K562 (cell line): ENCODE results near the gene ATXN7L1. TPM values are rescaled to one million over a fixed set of nuclear protein-coding genes. Genes with fewer than 3 reads are reported as not detected.

Experiments
- ATAC-seq: fragments of 200-7000 bp; cut with Tn5 transposase; 3 replicates; pipeline ENCODE4 v1.9.1; 2020; ENCODE audit warnings: moderate library complexity
- BruUV-seq: library from RNA; stranded (reverse); fragments of 400-500 nt; replicated peaks from 2 replicates; lab custom pipeline; 2021; lab: Mats Ljungman, UMichigan
- CTCF ChIA-PET: fragments of 300-600 bp; formaldehyde crosslinking; extraction: SDS; loops from one replicate; lab custom pipeline; 2021; ENCODE audit warnings: low intra/inter-chr PET ratio; lab: Yijun Ruan, JAX
- POLR2A ChIA-PET: fragments of 300-600, 350-650 bp; sonication (Branson Sonifier 250); formaldehyde crosslinking; extraction: SDS; loops from one replicate; lab custom pipeline; 2021; ENCODE audit warnings: antibody characterized with exemption, inconsistent platforms; lab: Yijun Ruan, JAX
- DNase-seq, 4 experiments: peaks; one replicate each; pipeline versions ENCODE4 v3.0.0 to v3.0.0-alpha.2; 2011 to 2018; ENCODE audit warnings: low spot score in 3 of 4, mixed read lengths in 3 of 4; ENCODE audit errors: extremely low read depth in 1 of 4
- FAIRE-seq: peaks from 2 replicates; lab custom pipeline; 2011; peaks lifted over from hg19 to GRCh38; lab: Jason Lieb, UNC
- H2AFZ ChIP-seq: 2 replicates; pipeline ENCODE4 v1.6.0; 2011; ENCODE audit warnings: low read depth, low read length, control low read depth, inconsistent platforms
- H3K27ac ChIP-seq: fragments of 200-600 bp; 3 replicates; pipeline ENCODE4 v1.8.0; 2011; ENCODE audit warnings: low read depth, mild to moderate bottlenecking, control low read depth, inconsistent platforms, low read length, moderate library complexity, mixed read lengths; ENCODE audit errors: extremely low read depth
- H3K27me3 ChIP-seq, 2 experiments: fragments of 300-600 bp in 1 of 2; 2 replicates in 1 of 2; 3 replicates in 1 of 2; pipeline versions ENCODE4 v1.6.0 to v1.8.0; 2011; ENCODE audit warnings: inconsistent platforms in 2 of 2, low read length in 2 of 2, mild to moderate bottlenecking in 1 of 2, mixed read lengths in 1 of 2, moderate library complexity in 1 of 2; ENCODE audit not compliant: control insufficient read depth in 2 of 2, insufficient read depth in 2 of 2
- H3K36me3 ChIP-seq: fragments of 300-600 bp; 3 replicates; pipeline ENCODE4 v1.8.0; 2011; ENCODE audit warnings: mild to moderate bottlenecking, low read length, inconsistent platforms; ENCODE audit not compliant: control insufficient read depth, insufficient read depth
- H3K4me1 ChIP-seq, 2 experiments: fragments of 200-600 bp in 1 of 2; replicated peaks in 1 of 2; 2 replicates in 1 of 2; 3 replicates in 1 of 2; pipeline versions ENCODE4 v1.5.1 to v1.8.0; 2011; ENCODE audit warnings: inconsistent platforms in 2 of 2, low read length in 2 of 2, mild to moderate bottlenecking in 1 of 2, mixed read lengths in 1 of 2, moderate library complexity in 1 of 2; ENCODE audit not compliant: control insufficient read depth in 2 of 2, insufficient read depth in 2 of 2
- H3K4me2 ChIP-seq: 2 replicates; pipeline ENCODE4 v1.6.1; 2011; ENCODE audit warnings: low read length, control low read depth, inconsistent platforms, mixed read lengths; ENCODE audit not compliant: insufficient read depth
- H3K4me3 ChIP-seq: fragments of 200-600 bp; sonication (generic), shearing (Covaris generic); 2 replicates; pipeline ENCODE4 v1.5.1; 2016; ENCODE audit warnings: control low read depth, inconsistent platforms
- H3K79me2 ChIP-seq: fragments of 200-600 bp; 3 replicates; pipeline ENCODE4 v1.8.0; 2011; ENCODE audit warnings: low read length, inconsistent platforms; ENCODE audit not compliant: control insufficient read depth, insufficient read depth
- H3K9ac ChIP-seq, 2 experiments: 2 replicates each; pipeline versions ENCODE4 v1.6.0 to v1.6.1; 2011; ENCODE audit warnings: low read depth in 2 of 2, low read length in 2 of 2, control low read depth in 1 of 2, inconsistent platforms in 1 of 2, mild to moderate bottlenecking in 1 of 2, mixed read lengths in 1 of 2; ENCODE audit not compliant: insufficient read depth in 1 of 2
- H3K9me1 ChIP-seq: one replicate; pipeline ENCODE4 v1.6.0; 2011; ENCODE audit warnings: inconsistent platforms, mild to moderate bottlenecking, low read length, moderate library complexity; ENCODE audit not compliant: control insufficient read depth, insufficient read depth
- H3K9me3 ChIP-seq: replicated peaks from 2 replicates; pipeline ENCODE4 v1.5.1; 2011; ENCODE audit warnings: low read depth, low read length, inconsistent platforms; ENCODE audit not compliant: control insufficient read depth, insufficient read depth
- H4K20me1 ChIP-seq: replicated peaks from 2 replicates; pipeline ENCODE4 v1.6.1; 2011; ENCODE audit warnings: low read length, inconsistent platforms, mixed read lengths; ENCODE audit not compliant: control insufficient read depth, insufficient read depth
- ASH1L ChIP-seq: fragments of 450-650 bp; IDR thresholded peaks from 2 replicates; pipeline ENCODE4 v1.6.1; 2018; ENCODE audit warnings: borderline replicate concordance, mild to moderate bottlenecking, low read depth; ENCODE audit not compliant: partially characterized antibody
- CEBPB ChIP-seq: fragments of 450-650 bp; IDR thresholded peaks from 2 replicates; pipeline ENCODE4 v1.6.1; 2016; ENCODE audit warnings: missing genetic modification characterization, missing compliant biosample characterization
- CEBPG ChIP-seq, 3 experiments: fragments of 200-800 bp in 1 of 3; sonication (Bioruptor generic) in 1 of 3; sonication (generic) in 1 of 3; formaldehyde crosslinking in 1 of 3; IDR thresholded peaks in 2 of 3; conservative IDR thresholded peaks in 1 of 3; 2 replicates each; pipeline versions ENCODE4 v1.6.1 to v1.8.0; 2016 to 2022; ENCODE audit warnings: missing compliant biosample characterization in 2 of 3, missing genetic modification characterization in 2 of 3, mild to moderate bottlenecking in 1 of 3, missing genetic modification reagents in 1 of 3
- ELF1 ChIP-seq: fragments of 200-800 bp; sonication (Bioruptor generic); IDR thresholded peaks from 2 replicates; pipeline ENCODE4 v1.6.1; 2016; ENCODE audit warnings: missing genetic modification characterization, missing compliant biosample characterization
- GABPB1 ChIP-seq: sonication (generic); formaldehyde crosslinking; IDR thresholded peaks from 2 replicates; pipeline ENCODE4 v1.8.0; 2022; ENCODE audit warnings: mild to moderate bottlenecking, missing genetic modification reagents
- JUNB ChIP-seq: fragments of 450-650 bp; formaldehyde crosslinking; conservative IDR thresholded peaks from 2 replicates; pipeline ENCODE4 v1.4.0; 2020; ENCODE audit warnings: mild to moderate bottlenecking
- MCM7 ChIP-seq, 2 experiments: fragments of 450-650 bp; IDR thresholded peaks; 2 replicates each; pipeline ENCODE4 v1.6.1; 2016 to 2018
- MEIS2 ChIP-seq: fragments of 450-650 bp; IDR thresholded peaks from 2 replicates; pipeline ENCODE4 v1.6.1; 2014; ENCODE audit warnings: mild to moderate bottlenecking; ENCODE audit not compliant: partially characterized antibody
- POLR2AphosphoS2 ChIP-seq: IDR thresholded peaks from 2 replicates; pipeline ENCODE4 v1.6.1; 2012; ENCODE audit warnings: low read length, improper control_type of control experiment
- RBM22 ChIP-seq: fragments of 200-400 bp; formaldehyde crosslinking; IDR thresholded peaks from 2 replicates; pipeline ENCODE4 v1.6.1; 2018; ENCODE audit warnings: low read length, low read depth; ENCODE audit not compliant: poor library complexity, severe bottlenecking
- STAT5A ChIP-seq: IDR thresholded peaks from 2 replicates; pipeline ENCODE4 v1.6.1; 2012; ENCODE audit warnings: low read length, inconsistent platforms, borderline replicate concordance
- TCF3 ChIP-seq: sonication (generic); formaldehyde crosslinking; IDR thresholded peaks from 2 replicates; pipeline ENCODE4 v1.4.0; 2020; ENCODE audit warnings: mild to moderate bottlenecking, missing genetic modification reagents
- ZBTB7A ChIP-seq: IDR thresholded peaks from 2 replicates; pipeline ENCODE4 v1.6.1; 2011; ENCODE audit warnings: low read depth, mild to moderate bottlenecking, low read length, moderate library complexity, borderline replicate concordance; ENCODE audit not compliant: control insufficient read depth
- ZFPM2 ChIP-seq: fragments of 250-450 bp; sonication (Bioruptor Pico); IDR thresholded peaks from 2 replicates; pipeline ENCODE4 v1.5.1; 2022; ENCODE audit warnings: mild to moderate bottlenecking
- ZNF23 ChIP-seq: fragments of 250-450 bp; sonication (Bioruptor Pico); IDR thresholded peaks from 2 replicates; pipeline ENCODE4 v1.4.0; 2020; ENCODE audit warnings: mild to moderate bottlenecking
- ZNF324 ChIP-seq: fragments of 250-450 bp; sonication (Bioruptor Pico); IDR thresholded peaks from 2 replicates; pipeline ENCODE4 v1.4.0; 2020; ENCODE audit warnings: mild to moderate bottlenecking
- WGBS: fragments of 100-300 bp; shearing (Covaris generic); methylation state at CpG from one replicate; pipeline ENCODE4 v1.1.6; 2016; ENCODE audit warnings: low coverage, mixed read lengths; ENCODE audit not compliant: insufficient coverage; ENCODE audit errors: missing lambda C conversion rate; 5-methylcytosine and 5-hydroxymethylcytosine counted together
- in situ Hi-C: fragments of 300-500 bp; cut with MboI; formaldehyde crosslinking; loops from 4 replicates; pipeline ENCODE4 v1.15.0; 2018; ENCODE audit warnings: inconsistent platforms, mixed read lengths
- intact Hi-C: fragments of 100-400 bp; cut with micrococcal nuclease; formaldehyde crosslinking; loops from 2 replicates; pipeline ENCODE4 v1.14.2; 2022
- polyA plus RNA-seq, 8 experiments: library from polyadenylated mRNA; depleted of rRNA in 4 of 8; stranded (reverse) in 5 of 8; unstranded in 3 of 8; fragments of >200 nt; fragmentation: Nextera tagmentation in 2 of 8; fragmentation: Illumina TruSeq in 1 of 8; extraction: Ambion mirVana in 2 of 8; extraction: Trizol in 1 of 8; gene quantifications; 2 replicates each; pipeline versions ENCODE4 v1.2.1 to v1.2.3, GENCODE V29; 2011 to 2014; ENCODE audit warnings: inconsistent platforms in 1 of 8, missing spikeins in 1 of 8
- total RNA-seq, 7 experiments: library from RNA; depleted of rRNA in 6 of 7; stranded (reverse); fragments of >200 nt in 6 of 7; fragmentation: Illumina TruSeq in 2 of 7; extraction: Trizol in 2 of 7; gene quantifications; 2 replicates each; pipeline versions ENCODE4 v1.2.1 to v1.2.3, GENCODE V29; 2011 to 2021; ENCODE audit warnings: low replicate concordance in 1 of 7
- TF ChIP-seq, protein P1 (sequence below): sonication (generic); formaldehyde crosslinking; IDR thresholded peaks from 2 replicates; pipeline ENCODE4 v1.9.0; 2022; ENCODE audit warnings: mild to moderate bottlenecking, missing genetic modification reagents

Gene ATXN7L1
- total and polyA plus RNA-seq, 9 of the 15 experiments (the other 6 are each of a cell fraction or from before 2014, with no cell fraction given) = 6.6 to 13.7 (median 10.7) TPM

- Histone ChIP-seq H3K9me3 (no peaks in the 10 kb centered on the region), H3K4me2 (no peak overlapping the region), H3K27ac (no peak overlapping the region), H3K9me1 (no peaks in the 10 kb centered on the region), H3K4me3 (no peak overlapping the region), H3K36me3 (no peaks in the 10 kb centered on the region), H3K27me3 (peaks cover 20 to 56% of the 10 kb centered on the region in 2 experiments; a peak in 4 of 5 replicates), H3K4me1 (no peaks in the 10 kb centered on the region), H4K20me1 (peaks cover 13% of the 10 kb centered on the region; the same call in 1 of the 2 replicates), H3K79me2 (no peaks in the 10 kb centered on the region), H2AFZ (no peak overlapping the region), H3K9ac (no peak overlapping the region)
- 18% methylated on average over 3 of the region's 3 CpGs for WGBS
- ATAC-seq (no peak), DNase-seq (no peak), FAIRE-seq (no peak)
- ChIA-PET CTCF (no interaction called here), POLR2A (no interaction called here)
- BruUV-seq = no TSS peak
- TF ChIP-seq MEIS2 = peak; percentile 16
- peak; percentile 41; the same call in 1 of the 2 replicates for TF ChIP-seq TCF3
- no peak for TF ChIP-seq ZNF23
- in situ Hi-C loops = no loop called here
- intact Hi-C loops = no loop called here
These were observed 191.2 kb downstream of the ATXN7L1 start for GRCh38 chr7:105685161-105685560.

DNA sequence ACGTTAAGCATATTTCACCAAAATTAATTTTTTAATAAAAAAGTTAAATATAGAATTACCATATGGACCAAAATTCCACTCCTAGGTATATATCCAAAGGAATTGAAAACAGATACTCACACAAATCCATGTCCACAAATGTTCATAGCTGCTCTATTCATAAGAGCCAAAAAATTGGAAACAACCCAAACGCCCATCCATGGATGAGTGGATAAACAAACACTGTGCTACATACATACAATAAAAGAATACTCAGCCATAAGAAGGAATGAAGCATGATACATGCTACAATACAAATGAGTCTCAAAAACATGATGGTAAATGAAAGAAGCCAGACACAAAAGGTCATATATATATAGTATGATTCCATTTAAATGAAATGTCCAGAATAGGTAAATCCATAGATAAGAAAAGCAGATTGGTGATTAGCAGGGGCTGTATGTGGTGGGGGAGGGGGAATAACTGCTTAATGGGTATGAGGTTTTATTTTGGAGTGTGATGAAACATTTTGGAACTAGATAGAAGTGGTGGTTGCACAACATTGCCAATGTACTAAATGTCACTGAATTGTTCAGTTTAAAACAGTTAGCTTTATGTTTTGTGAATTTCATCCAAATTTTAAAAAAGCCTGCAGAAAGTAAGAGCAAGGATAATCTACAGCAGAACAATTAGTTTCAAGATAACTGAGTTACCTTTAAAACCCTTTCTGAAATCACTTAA is 193.9 kb downstream of the ATXN7L1 start:
- intact Hi-C loops = no loop called here
- Histone ChIP-seq H3K36me3 (no peaks in the 10 kb centered on the region), H2AFZ (no peak overlapping the region), H3K4me3 (no peak overlapping the region), H3K27ac (no peak overlapping the region), H3K27me3 (peaks cover 13 to 36% of the 10 kb centered on the region in 2 experiments; a peak in 4 of 5 replicates), H4K20me1 (0 out of 2 replicates have a peak, but pooled peaks cover 10% of the 10 kb centered on the region), H3K4me1 (peaks cover 14 to 18% of the 10 kb centered on the region in 2 experiments), H3K79me2 (no peaks in the 10 kb centered on the region), H3K4me2 (no peak overlapping the region), H3K9ac (no peak overlapping the region), H3K9me3 (no peaks in the 10 kb centered on the region), H3K9me1 (no peaks in the 10 kb centered on the region)
- WGBS = 2% methylated on average over 2 of the region's 2 CpGs
- ATAC-seq (no peak), DNase-seq (no peak), FAIRE-seq (no peak)
- in situ Hi-C loops = no loop called here
- ChIA-PET POLR2A (interaction anchor here (0.6 kb wide), 3 partner anchors 13 to 261 kb away, joined by 3 to 4 read pairs (median 3); no protein-coding TSS in a partner anchor), CTCF (no interaction called here)
- BruUV-seq = no TSS peak
- TF ChIP-seq ZFPM2 (CRISPR knock-in tag) (no peak), ASH1L (no peak), ELF1 (tag) (no peak), ZNF324 (CRISPR knock-in tag) (no peak), POLR2AphosphoS2 (no peak), CEBPB (peak; percentile 52), STAT5A (no peak), ZBTB7A (no peak), MCM7 (IDR thresholded peaks at IDR 0.05) (no peak), CEBPG (CRISPR knock-in tag; IDR thresholded peaks at IDR 0.05) (no peak), CEBPG (tag; conservative IDR thresholded peaks at IDR 0.05 in 1 of 2, IDR thresholded peaks at IDR 0.05 in 1 of 2) (peak; percentile 35 to 44; a peak in 1 of 4 replicates), JUNB (no peak), GABPB1 (CRISPR knock-in tag) (no peak), RBM22 (no peak)
- TF ChIP-seq, protein P1, sequence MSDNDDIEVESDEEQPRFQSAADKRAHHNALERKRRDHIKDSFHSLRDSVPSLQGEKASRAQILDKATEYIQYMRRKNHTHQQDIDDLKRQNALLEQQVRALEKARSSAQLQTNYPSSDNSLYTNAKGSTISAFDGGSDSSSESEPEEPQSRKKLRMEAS (CRISPR knock-in tag) = no peak
